GM23338 (cell line): ENCODE results near the gene ZNF469.

Experiments used
- EZH2 ChIP-seq: fragments of 200-600 bp; sonication (generic); IDR thresholded peaks from one replicate; pipeline ENCODE4 v1.8.0; 2017; ENCODE audit warnings: antibody characterized with exemption, mild to moderate bottlenecking, low read depth; ENCODE audit not compliant: unreplicated experiment
- NANOG ChIP-seq: IDR thresholded peaks from 2 replicates; pipeline ENCODE4 v1.6.1; 2016; ENCODE audit warnings: antibody characterized with exemption, borderline replicate concordance
- POLR2AphosphoS5 ChIP-seq: IDR thresholded peaks from 2 replicates; pipeline ENCODE4 v1.6.1; 2016; ENCODE audit warnings: antibody characterized with exemption, low read depth
- TF ChIP-seq, protein P1 (sequence below), 2 experiments: fragments of 200-600 bp in 1 of 2; sonication (generic) in 1 of 2; conservative IDR thresholded peaks; 2 replicates each; pipeline versions ENCODE4 v1.5.1 to v1.6.1; 2016 to 2017; ENCODE audit warnings: antibody characterized with exemption in 2 of 2, low read depth in 2 of 2, mild to moderate bottlenecking in 2 of 2, moderate library complexity in 1 of 2
- TF ChIP-seq, protein P2 (sequence below): IDR thresholded peaks from one replicate; pipeline ENCODE4 v1.6.1; 2018; ENCODE audit warnings: antibody characterized with exemption; ENCODE audit not compliant: unreplicated experiment

DNA sequence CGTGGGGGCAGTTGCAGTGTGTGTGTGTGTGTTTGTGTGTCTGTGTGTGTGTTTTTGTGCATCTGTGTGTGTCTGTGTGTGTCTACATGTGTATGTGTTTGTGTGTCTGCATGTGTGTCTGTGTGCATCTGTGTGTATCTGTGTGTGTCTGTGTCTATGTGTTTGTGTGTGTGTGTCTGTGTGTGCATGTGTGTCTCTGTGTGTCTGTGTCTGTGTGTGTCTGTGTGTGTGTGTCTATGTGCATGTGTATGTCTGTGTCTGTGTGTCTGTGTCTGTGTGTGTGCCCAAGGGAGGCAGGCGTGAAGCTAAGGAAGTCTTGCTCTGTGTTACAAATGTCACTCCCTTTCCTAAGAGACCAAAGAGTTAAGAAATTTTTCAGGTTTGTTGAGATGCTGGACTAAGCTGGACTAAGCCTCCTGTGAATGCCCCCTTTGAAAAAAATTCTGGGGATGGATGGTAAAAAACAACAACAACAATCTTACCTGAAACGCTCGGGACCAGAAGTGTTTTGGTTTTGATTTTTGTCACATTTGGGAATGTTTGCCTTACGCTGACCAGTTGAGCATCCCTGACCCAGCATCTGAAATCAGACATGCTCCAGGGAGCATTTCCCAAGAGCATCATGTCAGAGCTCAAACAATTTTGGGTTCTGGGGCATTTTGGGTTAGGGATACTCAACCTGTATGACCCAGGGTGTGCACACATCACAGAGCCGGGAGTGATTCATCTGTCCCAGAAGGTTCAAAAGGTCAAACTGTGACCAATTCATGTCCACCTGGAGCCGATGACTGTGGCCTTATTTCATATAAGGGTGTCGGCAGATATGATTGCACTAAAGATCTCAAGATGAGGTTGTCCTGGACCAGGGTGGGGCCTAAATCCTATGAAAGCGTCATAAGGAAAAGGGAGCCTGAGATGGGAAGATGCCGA is 48.6 kb upstream of the ZNF469 start:
- TF ChIP-seq, protein P1, sequence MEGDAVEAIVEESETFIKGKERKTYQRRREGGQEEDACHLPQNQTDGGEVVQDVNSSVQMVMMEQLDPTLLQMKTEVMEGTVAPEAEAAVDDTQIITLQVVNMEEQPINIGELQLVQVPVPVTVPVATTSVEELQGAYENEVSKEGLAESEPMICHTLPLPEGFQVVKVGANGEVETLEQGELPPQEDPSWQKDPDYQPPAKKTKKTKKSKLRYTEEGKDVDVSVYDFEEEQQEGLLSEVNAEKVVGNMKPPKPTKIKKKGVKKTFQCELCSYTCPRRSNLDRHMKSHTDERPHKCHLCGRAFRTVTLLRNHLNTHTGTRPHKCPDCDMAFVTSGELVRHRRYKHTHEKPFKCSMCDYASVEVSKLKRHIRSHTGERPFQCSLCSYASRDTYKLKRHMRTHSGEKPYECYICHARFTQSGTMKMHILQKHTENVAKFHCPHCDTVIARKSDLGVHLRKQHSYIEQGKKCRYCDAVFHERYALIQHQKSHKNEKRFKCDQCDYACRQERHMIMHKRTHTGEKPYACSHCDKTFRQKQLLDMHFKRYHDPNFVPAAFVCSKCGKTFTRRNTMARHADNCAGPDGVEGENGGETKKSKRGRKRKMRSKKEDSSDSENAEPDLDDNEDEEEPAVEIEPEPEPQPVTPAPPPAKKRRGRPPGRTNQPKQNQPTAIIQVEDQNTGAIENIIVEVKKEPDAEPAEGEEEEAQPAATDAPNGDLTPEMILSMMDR (conservative IDR thresholded peaks at IDR 0.05; ENCODE audit: low read depth in 2 of 2) = no peak
- TF ChIP-seq POLR2AphosphoS5 = no peak
- TF ChIP-seq EZH2 = no peak
- TF ChIP-seq NANOG = no peak
- TF ChIP-seq, protein P2, sequence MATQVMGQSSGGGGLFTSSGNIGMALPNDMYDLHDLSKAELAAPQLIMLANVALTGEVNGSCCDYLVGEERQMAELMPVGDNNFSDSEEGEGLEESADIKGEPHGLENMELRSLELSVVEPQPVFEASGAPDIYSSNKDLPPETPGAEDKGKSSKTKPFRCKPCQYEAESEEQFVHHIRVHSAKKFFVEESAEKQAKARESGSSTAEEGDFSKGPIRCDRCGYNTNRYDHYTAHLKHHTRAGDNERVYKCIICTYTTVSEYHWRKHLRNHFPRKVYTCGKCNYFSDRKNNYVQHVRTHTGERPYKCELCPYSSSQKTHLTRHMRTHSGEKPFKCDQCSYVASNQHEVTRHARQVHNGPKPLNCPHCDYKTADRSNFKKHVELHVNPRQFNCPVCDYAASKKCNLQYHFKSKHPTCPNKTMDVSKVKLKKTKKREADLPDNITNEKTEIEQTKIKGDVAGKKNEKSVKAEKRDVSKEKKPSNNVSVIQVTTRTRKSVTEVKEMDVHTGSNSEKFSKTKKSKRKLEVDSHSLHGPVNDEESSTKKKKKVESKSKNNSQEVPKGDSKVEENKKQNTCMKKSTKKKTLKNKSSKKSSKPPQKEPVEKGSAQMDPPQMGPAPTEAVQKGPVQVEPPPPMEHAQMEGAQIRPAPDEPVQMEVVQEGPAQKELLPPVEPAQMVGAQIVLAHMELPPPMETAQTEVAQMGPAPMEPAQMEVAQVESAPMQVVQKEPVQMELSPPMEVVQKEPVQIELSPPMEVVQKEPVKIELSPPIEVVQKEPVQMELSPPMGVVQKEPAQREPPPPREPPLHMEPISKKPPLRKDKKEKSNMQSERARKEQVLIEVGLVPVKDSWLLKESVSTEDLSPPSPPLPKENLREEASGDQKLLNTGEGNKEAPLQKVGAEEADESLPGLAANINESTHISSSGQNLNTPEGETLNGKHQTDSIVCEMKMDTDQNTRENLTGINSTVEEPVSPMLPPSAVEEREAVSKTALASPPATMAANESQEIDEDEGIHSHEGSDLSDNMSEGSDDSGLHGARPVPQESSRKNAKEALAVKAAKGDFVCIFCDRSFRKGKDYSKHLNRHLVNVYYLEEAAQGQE = no peak
